RWPE1 (cell line): ENCODE results near the gene C17orf107.

Source experiments
- CTCF ChIA-PET: fragments of 350-600 bp; sonication (Branson Sonifier 250); formaldehyde crosslinking; extraction: SDS; loops from one replicate; lab custom pipeline; 2021; lab: Yijun Ruan, JAX
- POLR2A ChIA-PET: fragments of 400-600 bp; formaldehyde crosslinking; extraction: SDS; loops from one replicate; lab custom pipeline; 2020; ENCODE audit warnings: antibody characterized with exemption; ENCODE audit not compliant: low non-redundant PET; lab: Yijun Ruan, JAX
- DNase-seq: peaks from one replicate; pipeline ENCODE4 v3.0.0; 2012; ENCODE audit warnings: low spot score
- H3K27ac ChIP-seq: fragments of 450-650 bp; 2 replicates; pipeline ENCODE4 v1.5.1; 2017
- TF ChIP-seq, protein P1 (sequence below): fragments of 450-650 bp; conservative IDR thresholded peaks from 2 replicates; pipeline ENCODE4 v1.5.1; 2017; ENCODE audit warnings: low read depth, mild to moderate bottlenecking

The C17orf107 gene

DNA sequence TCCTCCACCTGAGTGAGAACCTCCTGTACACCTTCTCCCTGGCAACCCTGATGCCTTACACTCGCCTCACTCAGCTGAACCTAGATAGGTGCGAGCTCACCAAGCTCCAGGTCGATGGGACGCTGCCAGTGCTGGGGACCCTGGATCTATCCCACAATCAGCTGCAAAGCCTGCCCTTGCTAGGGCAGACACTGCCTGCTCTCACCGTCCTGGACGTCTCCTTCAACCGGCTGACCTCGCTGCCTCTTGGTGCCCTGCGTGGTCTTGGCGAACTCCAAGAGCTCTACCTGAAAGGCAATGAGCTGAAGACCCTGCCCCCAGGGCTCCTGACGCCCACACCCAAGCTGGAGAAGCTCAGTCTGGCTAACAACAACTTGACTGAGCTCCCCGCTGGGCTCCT is 33.4 kb downstream of the C17orf107 start:
- TF ChIP-seq, protein P1, sequence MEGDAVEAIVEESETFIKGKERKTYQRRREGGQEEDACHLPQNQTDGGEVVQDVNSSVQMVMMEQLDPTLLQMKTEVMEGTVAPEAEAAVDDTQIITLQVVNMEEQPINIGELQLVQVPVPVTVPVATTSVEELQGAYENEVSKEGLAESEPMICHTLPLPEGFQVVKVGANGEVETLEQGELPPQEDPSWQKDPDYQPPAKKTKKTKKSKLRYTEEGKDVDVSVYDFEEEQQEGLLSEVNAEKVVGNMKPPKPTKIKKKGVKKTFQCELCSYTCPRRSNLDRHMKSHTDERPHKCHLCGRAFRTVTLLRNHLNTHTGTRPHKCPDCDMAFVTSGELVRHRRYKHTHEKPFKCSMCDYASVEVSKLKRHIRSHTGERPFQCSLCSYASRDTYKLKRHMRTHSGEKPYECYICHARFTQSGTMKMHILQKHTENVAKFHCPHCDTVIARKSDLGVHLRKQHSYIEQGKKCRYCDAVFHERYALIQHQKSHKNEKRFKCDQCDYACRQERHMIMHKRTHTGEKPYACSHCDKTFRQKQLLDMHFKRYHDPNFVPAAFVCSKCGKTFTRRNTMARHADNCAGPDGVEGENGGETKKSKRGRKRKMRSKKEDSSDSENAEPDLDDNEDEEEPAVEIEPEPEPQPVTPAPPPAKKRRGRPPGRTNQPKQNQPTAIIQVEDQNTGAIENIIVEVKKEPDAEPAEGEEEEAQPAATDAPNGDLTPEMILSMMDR, result no peak
- DNase-seq, result no peak
- H3K27ac ChIP-seq, result no peak overlapping the region
- ChIA-PET POLR2A (no interaction called here), CTCF (interaction anchor here (1.0 kb wide), 1 partner anchor 24 kb away, joined by 3 read pairs; no protein-coding TSS in a partner anchor)

DNA sequence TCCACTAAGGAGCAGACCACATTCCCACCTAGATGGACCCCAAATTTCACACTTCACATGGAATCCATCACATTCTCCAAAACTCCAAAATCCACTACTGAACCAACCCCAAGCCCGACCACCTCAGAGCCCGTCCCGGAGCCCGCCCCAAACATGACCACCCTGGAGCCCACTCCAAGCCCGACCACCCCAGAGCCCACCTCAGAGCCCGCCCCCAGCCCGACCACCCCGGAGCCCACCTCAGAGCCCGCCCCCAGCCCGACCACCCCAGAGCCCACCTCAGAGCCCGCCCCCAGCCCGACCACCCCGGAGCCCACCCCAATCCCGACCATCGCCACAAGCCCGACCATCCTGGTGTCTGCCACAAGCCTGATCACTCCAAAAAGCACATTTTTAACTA is 34.3 kb downstream of the C17orf107 start:
- TF ChIP-seq, protein P1, result no peak
- peak overlapping the region; percentile 27 for H3K27ac ChIP-seq
- no peak for DNase-seq
- CTCF ChIA-PET, result interaction anchor here (0.5 to 2.0 kb wide), 3 partner anchors 24 to 52 kb away, joined by 3 to 9 read pairs (median 4); partner anchors contain the start of gene CHRNE
- POLR2A ChIA-PET, result interaction anchor here (0.5 kb wide), 1 partner anchor 251 kb away, joined by 3 read pairs; no protein-coding TSS in a partner anchor

DNA sequence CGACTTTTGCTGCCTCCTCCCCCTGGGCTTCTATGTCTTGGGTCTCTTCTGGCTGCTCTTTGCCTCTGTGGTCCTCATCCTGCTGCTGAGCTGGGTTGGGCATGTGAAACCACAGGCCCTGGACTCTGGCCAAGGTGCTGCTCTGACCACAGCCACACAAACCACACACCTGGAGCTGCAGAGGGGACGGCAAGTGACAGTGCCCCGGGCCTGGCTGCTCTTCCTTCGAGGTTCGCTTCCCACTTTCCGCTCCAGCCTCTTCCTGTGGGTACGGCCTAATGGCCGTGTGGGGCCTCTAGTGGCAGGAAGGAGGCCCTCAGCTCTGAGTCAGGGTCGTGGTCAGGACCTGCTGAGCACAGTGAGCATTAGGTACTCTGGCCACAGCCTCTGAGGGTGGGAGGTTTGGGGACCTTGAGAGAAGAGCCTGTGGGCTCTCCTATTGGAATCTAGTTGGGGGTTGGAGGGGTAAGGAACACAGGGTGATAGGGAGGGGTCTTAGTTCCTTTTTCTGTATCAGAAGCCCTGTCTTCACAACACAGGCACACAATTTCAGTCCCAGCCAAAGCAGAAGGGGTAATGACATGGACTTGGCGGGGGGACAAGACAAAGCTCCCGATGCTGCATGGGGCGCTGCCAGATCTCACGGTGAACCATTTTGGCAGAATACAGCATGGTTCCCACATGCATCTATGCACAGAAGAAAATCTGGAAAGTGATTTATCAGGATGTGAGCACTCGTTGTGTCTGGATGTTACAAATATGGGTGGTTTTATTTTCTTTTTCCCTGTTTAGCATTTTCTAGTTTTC is 35.0 kb downstream of the C17orf107 start:
- POLR2A ChIA-PET, result interaction anchor here (0.5 kb wide), 1 partner anchor 252 kb away, joined by 3 read pairs; no protein-coding TSS in a partner anchor
- TF ChIP-seq, protein P1, result no peak
- CTCF ChIA-PET, result interaction anchor here (0.5 to 2.0 kb wide), 3 partner anchors 25 to 53 kb away, joined by 3 to 9 read pairs (median 4); partner anchors contain the start of gene CHRNE

DNA sequence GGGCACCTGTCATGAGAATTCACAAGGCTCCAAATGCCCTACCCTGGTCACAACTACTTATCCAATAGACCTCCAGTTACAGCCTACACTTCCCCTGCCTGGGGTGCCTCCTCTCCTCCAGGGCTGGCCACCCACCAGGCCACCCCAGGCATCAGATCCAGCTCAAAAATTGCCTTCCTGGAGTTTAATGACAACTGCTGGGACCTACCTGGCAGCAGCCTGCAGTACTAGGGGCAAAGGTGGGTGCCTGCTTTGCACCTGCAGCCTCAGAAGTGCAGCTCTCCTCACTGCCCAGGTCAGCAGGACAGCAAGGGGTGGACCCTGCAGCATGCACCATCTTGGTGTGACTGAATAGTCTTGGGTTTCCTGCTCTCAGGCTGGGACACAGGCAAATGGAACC is 36.3 kb downstream of the C17orf107 start:
- CTCF ChIA-PET, result interaction anchor here (2.0 kb wide), 1 partner anchor 26 kb away, joined by 9 read pairs; no protein-coding TSS in a partner anchor

More for the DNA sequence above, 35.0 kb downstream of the C17orf107 start:
- DNase-seq, result no peak
- H3K27ac ChIP-seq, result peak overlapping the region; percentile 27

DNA sequence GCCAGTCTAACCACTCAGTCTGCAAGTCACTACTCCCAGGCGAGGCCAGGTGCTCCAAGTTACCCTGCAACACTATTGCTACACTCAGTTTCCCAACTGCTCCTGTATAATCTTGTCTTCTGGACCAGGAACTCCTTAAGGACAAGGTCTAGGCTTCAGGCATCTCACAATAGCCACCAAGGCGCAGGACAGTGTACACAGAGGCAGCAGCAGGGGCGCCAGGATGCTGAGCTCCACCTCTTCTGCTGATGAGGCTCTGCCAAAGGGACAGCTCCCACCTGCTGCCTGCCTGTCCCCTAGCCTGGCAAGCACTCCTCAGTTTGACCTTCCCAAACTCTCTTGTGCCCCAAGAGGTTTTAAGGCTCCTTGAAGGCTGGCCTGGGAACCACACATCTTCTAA is 37.1 kb downstream of the C17orf107 start:
- peak overlapping the region; percentile 98 for H3K27ac ChIP-seq
- TF ChIP-seq, protein P1, result no peak
- POLR2A ChIA-PET, result no interaction called here
- DNase-seq, result no peak
- CTCF ChIA-PET, result no interaction called here

More for the DNA sequence above, 36.3 kb downstream of the C17orf107 start:
- no peak for DNase-seq
- TF ChIP-seq, protein P1, result no peak
- H3K27ac ChIP-seq, result peak overlapping the region; percentile 98
- POLR2A ChIA-PET, result no interaction called here

DNA sequence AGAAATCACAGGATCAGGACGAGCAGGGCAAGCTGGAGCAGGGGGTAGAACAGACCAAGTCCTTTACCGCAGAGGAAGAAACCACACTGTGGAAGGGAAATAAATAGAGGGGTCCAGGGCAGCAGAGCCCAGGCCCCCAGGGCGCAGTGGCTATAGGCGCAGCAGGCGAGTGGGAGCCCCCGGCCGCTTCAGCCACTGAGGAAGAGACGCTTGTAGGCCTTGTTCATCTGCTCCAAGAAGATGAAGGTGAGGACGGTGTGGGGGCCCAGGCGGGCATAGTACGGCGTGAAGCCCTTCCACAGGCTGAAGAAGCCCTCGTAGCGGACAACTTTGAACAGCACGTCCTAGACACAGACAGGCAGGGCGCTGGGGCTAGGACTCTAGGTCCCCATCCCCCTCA is 38.2 kb downstream of the C17orf107 start:
- TF ChIP-seq, protein P1, result no peak
- peak overlapping the region; percentile 98 for H3K27ac ChIP-seq
- ChIA-PET POLR2A (no interaction called here), CTCF (no interaction called here)
- no peak for DNase-seq
